Raji (cell line): ENCODE data around the gene NFIC.

ENCODE experiments used
- POLR2A ChIP-seq: IDR thresholded peaks from 2 replicates; pipeline ENCODE4 v1.6.1; 2011; ENCODE audit warnings: low read depth, low read length, control low read depth; ENCODE audit not compliant: insufficient read depth

NFIC gene

GRCh38 chr19:3455960-3456601 is 89.7 kb downstream of the NFIC start:
- no peak for TF ChIP-seq POLR2A

- no peak for TF ChIP-seq POLR2A
These were observed 90.6 kb downstream of the NFIC start for GRCh38 chr19:3456925-3457527.

- TF ChIP-seq POLR2A: no peak
These were observed 91.3 kb downstream of the NFIC start for GRCh38 chr19:3457528-3458228.

GRCh38 chr19:3458229-3459088 is 92.1 kb downstream of the NFIC start:
- TF ChIP-seq POLR2A: no peak

- no peak for TF ChIP-seq POLR2A
These were observed 92.9 kb downstream of the NFIC start for GRCh38 chr19:3459089-3459881.

GRCh38 chr19:3459965-3460582 is 93.7 kb downstream of the NFIC start:
- TF ChIP-seq POLR2A: no peak

GRCh38 chr19:3462991-3463713 is 96.8 kb downstream of the NFIC start:
- no peak for TF ChIP-seq POLR2A

- no peak for TF ChIP-seq POLR2A
These were observed 97.6 kb downstream of the NFIC start for GRCh38 chr19:3463714-3464586.

GRCh38 chr19:3464587-3465235 is 98.3 kb downstream of the NFIC start:
- no peak for TF ChIP-seq POLR2A

- TF ChIP-seq POLR2A: no peak
These were observed 99.2 kb downstream of the NFIC start for GRCh38 chr19:3465552-3465951.

- no peak for TF ChIP-seq POLR2A
These were observed 100.3 kb downstream of the NFIC start for GRCh38 chr19:3466635-3467034.
